ENCODE measurements around the gene ANXA5.

- no peak for TF ChIP-seq CTCF (IDR thresholded peaks at IDR 0.05; ENCODE audit: insufficient read depth, low read depth, low read length)
- no peak for TF ChIP-seq EZH2 (IDR thresholded peaks at IDR 0.05; ENCODE audit: insufficient read depth, low read length)
These were observed 4.5 kb upstream of the ANXA5 start for GRCh38 chr4:121701263-121701662.
